22Rv1 (cell line): ENCODE results near the gene TTC13.

Experiments
- CTCF ChIP-seq: fragments of 450-650 bp; IDR thresholded peaks from 2 replicates; pipeline ENCODE4 v1.5.1; 2017; ENCODE audit warnings: mild to moderate bottlenecking
- ZFX ChIP-seq: fragments of 450-650 bp; IDR thresholded peaks from 2 replicates; pipeline ENCODE4 v1.6.1; 2017; ENCODE audit warnings: antibody characterized with exemption, borderline replicate concordance

- no peak for TF ChIP-seq CTCF
- no peak for TF ChIP-seq ZFX
Observed at GRCh38 chr1:230869500-230869899, 109.2 kb downstream of the TTC13 start.
